GM12878 (cell line): ENCODE data around the gene SCUBE2. TPM values are rescaled to one million over a fixed set of nuclear protein-coding genes. Genes with fewer than 3 reads are reported as not detected.

Source experiments
- ASH2L ChIP-seq: fragments of 300-600, 200-600 bp; sonication (generic); IDR thresholded peaks from 2 replicates; pipeline ENCODE4 v1.6.1; 2017; ENCODE audit warnings: low read depth, mild to moderate bottlenecking, borderline replicate concordance
- GATAD2B ChIP-seq: fragments of 450-650 bp; conservative IDR thresholded peaks from 2 replicates; pipeline ENCODE4 v1.6.1; 2017; ENCODE audit warnings: low read depth, mild to moderate bottlenecking, moderate library complexity
- JUND ChIP-seq: IDR thresholded peaks from 2 replicates; pipeline ENCODE4 v1.6.1; 2012; ENCODE audit warnings: low read depth, mild to moderate bottlenecking, low read length, improper control_type of control experiment, moderate library complexity
- NR2F1 ChIP-seq: fragments of 450-650 bp; conservative IDR thresholded peaks from 2 replicates; pipeline ENCODE4 v1.6.1; 2017; ENCODE audit warnings: mild to moderate bottlenecking
- TCF3 ChIP-seq: IDR thresholded peaks from 2 replicates; pipeline ENCODE4 v1.6.1; 2012; ENCODE audit warnings: low read depth, mild to moderate bottlenecking, low read length, borderline replicate concordance; ENCODE audit not compliant: insufficient read depth
- ZBTB33 ChIP-seq: fragments of 450-650 bp; IDR thresholded peaks from 2 replicates; pipeline ENCODE4 v1.6.1; 2017; ENCODE audit warnings: mild to moderate bottlenecking
- ZBTB40 ChIP-seq: fragments of 450-650 bp; IDR thresholded peaks from 2 replicates; pipeline ENCODE4 v1.6.1; 2016; ENCODE audit warnings: mild to moderate bottlenecking, moderate library complexity, borderline replicate concordance
- polyA plus RNA-seq, 11 experiments: library from polyadenylated mRNA; depleted of rRNA in 4 of 11; unstranded in 6 of 11; stranded (reverse) in 5 of 11; fragments of >200 nt; fragmentation: Nextera tagmentation in 4 of 11; fragmentation: Illumina TruSeq in 1 of 11; extraction: Ambion mirVana in 4 of 11; extraction: Trizol in 1 of 11; gene quantifications; 1 replicate in 1 of 11; 2 replicates in 10 of 11; pipeline versions ENCODE4 v1.2.1 to v1.2.3, GENCODE V29; 2011 to 2016; ENCODE audit warnings: inconsistent platforms in 2 of 11, missing spikeins in 2 of 11, low read depth in 1 of 11
- total RNA-seq, 4 experiments: library from RNA; depleted of rRNA in 3 of 4; stranded (reverse); fragments of >200 nt in 3 of 4; fragmentation: Illumina TruSeq in 1 of 4; extraction: Trizol in 1 of 4; gene quantifications; 2 replicates each; pipeline versions ENCODE4 v1.2.1 to v1.2.3, GENCODE V29; 2013 to 2021

SCUBE2 gene
- total and polyA plus RNA-seq, 10 of the 15 experiments (the other 5 are each of a cell fraction or from before 2014, with no cell fraction given) = 0.12 to 0.56 (median 0.31) TPM; not detected in 2

DNA sequence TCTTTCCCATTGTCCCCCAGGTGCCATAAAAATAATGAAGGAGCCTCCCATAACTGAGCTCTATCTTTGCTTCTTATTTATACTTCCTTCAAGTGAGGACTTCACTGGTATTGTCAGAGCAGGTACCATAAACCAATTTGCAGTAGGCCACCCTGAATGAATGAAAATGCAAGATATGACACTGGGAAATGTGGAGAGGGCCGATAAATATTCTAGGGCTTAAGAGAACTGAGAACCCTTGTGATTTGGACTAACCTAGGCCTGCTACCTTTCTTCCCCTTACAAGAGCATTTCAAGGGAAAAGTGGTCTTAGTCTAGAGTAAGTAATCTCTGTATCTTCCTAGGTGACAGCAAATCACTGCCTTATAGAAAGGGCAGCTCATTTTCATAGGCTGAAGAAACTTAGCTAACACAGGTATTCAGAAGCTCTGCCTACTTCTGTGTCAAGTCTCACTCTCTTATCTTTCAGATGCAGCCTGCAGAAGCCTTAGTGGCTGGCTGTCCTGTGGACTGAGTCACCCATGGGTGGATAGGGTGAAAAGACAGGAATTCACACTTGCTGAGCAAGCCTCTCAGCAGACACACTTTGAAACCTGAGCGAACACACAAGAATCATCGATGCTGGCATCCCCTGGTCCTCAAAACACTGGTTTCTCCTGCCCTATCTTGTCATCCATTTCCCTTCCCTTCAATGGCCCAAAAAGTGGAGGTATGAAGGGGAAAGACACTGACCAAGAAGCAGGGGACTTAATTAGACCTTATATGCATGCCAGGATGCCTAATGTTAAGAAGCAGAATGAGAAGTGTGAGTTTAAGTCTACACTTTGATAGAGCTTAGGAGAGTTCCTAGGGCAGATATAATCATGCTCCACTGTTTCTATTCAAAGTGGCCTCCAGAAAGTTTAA, 102.8 kb downstream of the SCUBE2 start (continued):
- TF ChIP-seq NR2F1 (no peak), ZBTB33 (no peak), ASH2L (no peak), TCF3 (no peak), JUND (no peak), GATAD2B (no peak), ZBTB40 (no peak)
